ENCODE data around the gene KRT76.

The KRT76 gene

DNA sequence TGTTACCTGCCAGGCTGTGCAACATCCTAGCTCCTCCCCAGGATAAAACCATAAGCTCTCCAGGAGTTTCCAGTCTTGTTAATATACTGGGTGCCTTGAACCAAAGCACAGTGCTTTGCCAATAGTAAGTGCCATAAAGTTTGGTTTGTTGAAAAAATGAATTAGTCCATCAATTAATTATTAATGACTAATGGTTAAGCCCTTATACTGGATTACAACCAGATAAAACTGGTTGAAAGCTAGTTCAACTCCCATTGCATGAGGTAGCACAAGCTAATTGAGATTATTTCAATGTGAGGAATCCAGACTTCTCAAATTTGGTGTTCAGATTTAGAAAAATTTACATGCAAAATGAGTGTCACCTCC, 20.4 kb upstream of the KRT76 start:
- TF ChIP-seq SIN3A (IDR thresholded peaks at IDR 0.05; ENCODE audit: borderline replicate concordance, insufficient read depth, low read length) = no peak
- TF ChIP-seq POLR2AphosphoS5 (IDR thresholded peaks at IDR 0.05; ENCODE audit: low read depth, low read length) = no peak
- TF ChIP-seq, protein P1, sequence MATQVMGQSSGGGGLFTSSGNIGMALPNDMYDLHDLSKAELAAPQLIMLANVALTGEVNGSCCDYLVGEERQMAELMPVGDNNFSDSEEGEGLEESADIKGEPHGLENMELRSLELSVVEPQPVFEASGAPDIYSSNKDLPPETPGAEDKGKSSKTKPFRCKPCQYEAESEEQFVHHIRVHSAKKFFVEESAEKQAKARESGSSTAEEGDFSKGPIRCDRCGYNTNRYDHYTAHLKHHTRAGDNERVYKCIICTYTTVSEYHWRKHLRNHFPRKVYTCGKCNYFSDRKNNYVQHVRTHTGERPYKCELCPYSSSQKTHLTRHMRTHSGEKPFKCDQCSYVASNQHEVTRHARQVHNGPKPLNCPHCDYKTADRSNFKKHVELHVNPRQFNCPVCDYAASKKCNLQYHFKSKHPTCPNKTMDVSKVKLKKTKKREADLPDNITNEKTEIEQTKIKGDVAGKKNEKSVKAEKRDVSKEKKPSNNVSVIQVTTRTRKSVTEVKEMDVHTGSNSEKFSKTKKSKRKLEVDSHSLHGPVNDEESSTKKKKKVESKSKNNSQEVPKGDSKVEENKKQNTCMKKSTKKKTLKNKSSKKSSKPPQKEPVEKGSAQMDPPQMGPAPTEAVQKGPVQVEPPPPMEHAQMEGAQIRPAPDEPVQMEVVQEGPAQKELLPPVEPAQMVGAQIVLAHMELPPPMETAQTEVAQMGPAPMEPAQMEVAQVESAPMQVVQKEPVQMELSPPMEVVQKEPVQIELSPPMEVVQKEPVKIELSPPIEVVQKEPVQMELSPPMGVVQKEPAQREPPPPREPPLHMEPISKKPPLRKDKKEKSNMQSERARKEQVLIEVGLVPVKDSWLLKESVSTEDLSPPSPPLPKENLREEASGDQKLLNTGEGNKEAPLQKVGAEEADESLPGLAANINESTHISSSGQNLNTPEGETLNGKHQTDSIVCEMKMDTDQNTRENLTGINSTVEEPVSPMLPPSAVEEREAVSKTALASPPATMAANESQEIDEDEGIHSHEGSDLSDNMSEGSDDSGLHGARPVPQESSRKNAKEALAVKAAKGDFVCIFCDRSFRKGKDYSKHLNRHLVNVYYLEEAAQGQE (IDR thresholded peaks at IDR 0.05; ENCODE audit: insufficient read depth in 1 of 2, low read depth in 2 of 2, low read length in 2 of 2) = no peak
- no peak for TF ChIP-seq FOXP2 (optimal IDR thresholded peaks at IDR 0.05; ENCODE audit: borderline replicate concordance, extremely low read depth, extremely low read length, insufficient read depth)
- TF ChIP-seq TAF1 (IDR thresholded peaks at IDR 0.05; ENCODE audit: borderline replicate concordance, insufficient read depth, low read length) = no peak

DNA sequence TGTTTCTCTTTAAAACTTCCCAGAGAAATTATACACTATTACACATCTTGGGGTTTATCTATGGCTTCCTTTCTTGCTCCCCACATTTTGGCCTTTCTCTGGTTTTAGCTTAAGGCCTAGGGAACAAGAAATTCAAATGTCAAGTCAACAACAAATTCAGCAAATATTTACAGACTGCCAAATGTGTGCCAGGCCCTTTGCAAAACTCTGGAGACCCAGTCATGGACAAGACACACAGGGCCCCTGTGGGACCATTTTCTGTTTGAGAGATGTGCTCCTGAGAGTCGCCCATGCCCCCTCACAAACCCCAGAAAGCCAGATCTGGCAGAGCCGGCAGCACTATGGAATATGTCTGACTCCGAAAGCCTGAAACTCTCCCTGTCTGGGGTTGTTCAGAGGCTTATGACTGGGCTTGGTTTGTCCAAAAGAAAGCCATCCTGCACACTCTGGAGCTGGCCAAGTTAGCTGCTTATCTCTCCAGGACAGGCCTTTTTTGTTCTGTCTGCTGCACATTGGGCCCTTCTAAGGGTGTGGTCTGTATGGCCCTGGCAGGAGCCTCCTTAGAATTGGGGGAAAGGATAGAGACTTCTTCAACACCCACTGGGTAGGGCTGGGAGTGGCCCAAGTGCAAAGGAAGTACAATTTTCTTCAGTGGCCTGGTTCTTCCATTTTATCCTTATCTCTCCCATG, 19.8 kb upstream of the KRT76 start:
- TF ChIP-seq FOXP2 (optimal IDR thresholded peaks at IDR 0.05; ENCODE audit: borderline replicate concordance, extremely low read depth, extremely low read length, insufficient read depth) = no peak
- no peak for TF ChIP-seq POLR2AphosphoS5 (IDR thresholded peaks at IDR 0.05; ENCODE audit: low read depth, low read length)
- TF ChIP-seq, protein P1 (IDR thresholded peaks at IDR 0.05; ENCODE audit: insufficient read depth in 1 of 2, low read depth in 2 of 2, low read length in 2 of 2) = no peak
- TF ChIP-seq SIN3A (IDR thresholded peaks at IDR 0.05; ENCODE audit: borderline replicate concordance, insufficient read depth, low read length) = no peak

DNA sequence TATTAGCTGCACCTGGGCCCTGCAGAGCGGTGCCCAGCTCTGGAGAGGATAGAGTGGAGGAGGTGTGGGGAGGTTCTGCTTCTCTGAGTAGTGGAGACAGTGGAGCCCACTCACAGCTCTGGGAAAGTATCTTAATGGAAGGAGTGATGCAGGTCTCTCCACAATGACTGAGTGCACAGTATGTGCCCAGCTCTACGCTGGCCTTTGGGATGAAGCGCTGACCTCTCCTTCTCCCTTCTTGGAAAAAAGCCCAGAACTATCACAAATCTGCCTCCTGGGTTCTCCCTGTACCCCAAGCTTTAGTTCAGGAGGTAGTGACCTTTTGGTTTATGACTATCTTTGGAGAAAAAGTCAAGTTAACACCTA, 19.3 kb upstream of the KRT76 start:
- TF ChIP-seq, protein P1 (IDR thresholded peaks at IDR 0.05; ENCODE audit: insufficient read depth in 1 of 2, low read depth in 2 of 2, low read length in 2 of 2) = no peak
- TF ChIP-seq POLR2AphosphoS5 (IDR thresholded peaks at IDR 0.05; ENCODE audit: low read depth, low read length) = no peak
- TF ChIP-seq TAF1 (IDR thresholded peaks at IDR 0.05; ENCODE audit: borderline replicate concordance, insufficient read depth, low read length) = no peak
- no peak for TF ChIP-seq SIN3A (IDR thresholded peaks at IDR 0.05; ENCODE audit: borderline replicate concordance, insufficient read depth, low read length)
- no peak for TF ChIP-seq FOXP2 (optimal IDR thresholded peaks at IDR 0.05; ENCODE audit: borderline replicate concordance, extremely low read depth, extremely low read length, insufficient read depth)

DNA sequence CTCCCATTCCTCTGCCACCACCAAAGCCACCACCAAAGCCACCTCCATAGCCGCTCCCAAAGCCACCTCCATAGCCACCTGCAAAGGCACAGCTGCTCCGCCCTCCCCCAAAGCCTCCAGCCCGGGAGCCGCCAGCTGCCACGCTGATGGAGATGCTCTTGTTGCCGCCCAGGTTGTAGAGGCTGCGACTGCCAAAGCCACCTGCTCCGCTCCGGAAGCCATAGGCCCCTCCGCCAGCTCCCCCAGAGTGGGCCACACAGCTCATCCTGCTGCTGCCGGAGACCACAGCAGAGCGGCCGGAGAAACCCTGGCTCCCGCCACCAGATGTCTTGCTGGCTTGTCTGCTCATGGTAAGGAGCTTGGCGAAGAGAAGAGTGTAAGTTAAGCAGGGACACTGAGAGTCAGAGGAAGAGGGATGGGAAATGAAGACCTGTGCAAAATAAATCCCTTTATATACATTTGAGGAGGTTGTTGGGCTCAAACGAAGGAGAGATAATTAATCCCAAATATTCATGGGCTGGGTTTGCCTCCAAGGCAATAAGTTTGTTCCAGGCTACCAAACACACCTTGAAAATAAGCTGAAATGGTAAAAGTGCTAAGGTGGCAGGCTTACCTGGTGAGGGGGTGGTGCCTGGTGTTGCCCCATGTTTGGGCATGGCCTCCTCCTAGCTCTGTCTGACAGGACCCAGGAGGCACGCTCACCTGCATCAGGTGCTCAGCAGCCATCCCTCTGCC, 18.7 kb upstream of the KRT76 start, which contains the start of gene KRT3:
TSS of gene KRT3 (minus strand) at position 424 of the 735 bp plus-strand sequence. CDS start at position 349, 75 bp downstream.
- TF ChIP-seq TAF1 (IDR thresholded peaks at IDR 0.05; ENCODE audit: borderline replicate concordance, insufficient read depth, low read length) (no peak), POLR2AphosphoS5 (IDR thresholded peaks at IDR 0.05; ENCODE audit: low read depth, low read length) (no peak), SIN3A (IDR thresholded peaks at IDR 0.05; ENCODE audit: borderline replicate concordance, insufficient read depth, low read length) (no peak), FOXP2 (optimal IDR thresholded peaks at IDR 0.05; ENCODE audit: borderline replicate concordance, extremely low read depth, extremely low read length, insufficient read depth) (no peak)
- TF ChIP-seq, protein P1 (IDR thresholded peaks at IDR 0.05; ENCODE audit: insufficient read depth in 1 of 2, low read depth in 2 of 2, low read length in 2 of 2) = no peak
